AG10803 (cell line): ENCODE results near the gene LRRC23.
A peak's percentile ranks its signal among the peaks of the same experiment; 100 is the strongest.
"Not testable (repeated sequence)": the region's sequence is repeated elsewhere in the genome, so short reads cannot be mapped to it uniquely, and the experiment has no call there.

Experiments used
- DNase-seq: peaks from one replicate; pipeline ENCODE4 v3.0.0; 2010; ENCODE audit warnings: low read depth
- H3K4me3 ChIP-seq: 2 replicates; pipeline ENCODE4 v1.5.1; 2011; ENCODE audit warnings: mild to moderate bottlenecking, low read length, control low read depth
- TF ChIP-seq, protein P1 (sequence below): conservative IDR thresholded peaks from 2 replicates; pipeline ENCODE4 v1.5.1; 2011; ENCODE audit warnings: mild to moderate bottlenecking, low read length, control low read depth, inconsistent platforms

LRRC23 gene

DNA sequence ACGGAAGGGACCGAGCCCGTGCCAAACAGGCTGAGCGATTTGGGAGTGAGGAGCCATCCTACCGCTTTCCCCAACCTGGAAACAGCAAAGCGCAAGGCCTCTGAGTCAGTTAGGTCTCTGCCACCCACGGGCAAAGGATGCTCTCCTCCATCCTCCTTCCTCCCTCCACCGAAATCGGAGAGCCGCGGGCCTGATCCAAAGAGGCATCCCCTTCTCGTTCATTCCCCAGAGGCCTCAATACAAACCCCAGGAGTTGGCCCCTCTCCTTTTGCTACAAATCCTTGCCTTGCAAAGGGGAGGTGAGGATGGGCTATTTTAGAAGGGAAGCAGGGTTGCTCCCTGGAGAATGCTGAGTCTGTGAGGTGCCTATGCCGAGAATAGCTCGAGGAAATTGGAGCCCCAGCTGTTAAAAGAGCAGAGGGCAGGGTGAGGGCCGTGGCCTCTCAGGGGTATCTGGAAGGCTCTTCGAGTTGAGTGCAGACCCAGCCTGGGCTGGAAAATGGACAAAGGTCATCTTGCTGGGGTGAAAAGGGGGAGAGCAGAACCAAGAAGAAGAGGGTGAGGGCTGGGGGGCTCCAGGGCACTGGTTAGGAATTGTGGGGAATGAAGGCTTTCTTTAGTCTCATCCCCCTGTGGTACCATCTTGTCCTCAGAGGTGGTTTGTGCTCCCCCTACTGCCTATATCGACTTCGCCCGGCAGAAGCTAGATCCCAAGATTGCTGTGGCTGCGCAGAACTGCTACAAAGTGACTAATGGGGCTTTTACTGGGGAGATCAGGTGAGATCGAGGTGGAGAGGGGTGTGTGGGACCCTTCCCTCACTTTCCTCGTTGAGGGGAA lies 36.2 kb upstream of the LRRC23 start:
- TF ChIP-seq, protein P1, sequence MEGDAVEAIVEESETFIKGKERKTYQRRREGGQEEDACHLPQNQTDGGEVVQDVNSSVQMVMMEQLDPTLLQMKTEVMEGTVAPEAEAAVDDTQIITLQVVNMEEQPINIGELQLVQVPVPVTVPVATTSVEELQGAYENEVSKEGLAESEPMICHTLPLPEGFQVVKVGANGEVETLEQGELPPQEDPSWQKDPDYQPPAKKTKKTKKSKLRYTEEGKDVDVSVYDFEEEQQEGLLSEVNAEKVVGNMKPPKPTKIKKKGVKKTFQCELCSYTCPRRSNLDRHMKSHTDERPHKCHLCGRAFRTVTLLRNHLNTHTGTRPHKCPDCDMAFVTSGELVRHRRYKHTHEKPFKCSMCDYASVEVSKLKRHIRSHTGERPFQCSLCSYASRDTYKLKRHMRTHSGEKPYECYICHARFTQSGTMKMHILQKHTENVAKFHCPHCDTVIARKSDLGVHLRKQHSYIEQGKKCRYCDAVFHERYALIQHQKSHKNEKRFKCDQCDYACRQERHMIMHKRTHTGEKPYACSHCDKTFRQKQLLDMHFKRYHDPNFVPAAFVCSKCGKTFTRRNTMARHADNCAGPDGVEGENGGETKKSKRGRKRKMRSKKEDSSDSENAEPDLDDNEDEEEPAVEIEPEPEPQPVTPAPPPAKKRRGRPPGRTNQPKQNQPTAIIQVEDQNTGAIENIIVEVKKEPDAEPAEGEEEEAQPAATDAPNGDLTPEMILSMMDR = peak; percentile 41
- H3K4me3 ChIP-seq = peak overlapping the region; percentile 94
- no peak for DNase-seq

DNA sequence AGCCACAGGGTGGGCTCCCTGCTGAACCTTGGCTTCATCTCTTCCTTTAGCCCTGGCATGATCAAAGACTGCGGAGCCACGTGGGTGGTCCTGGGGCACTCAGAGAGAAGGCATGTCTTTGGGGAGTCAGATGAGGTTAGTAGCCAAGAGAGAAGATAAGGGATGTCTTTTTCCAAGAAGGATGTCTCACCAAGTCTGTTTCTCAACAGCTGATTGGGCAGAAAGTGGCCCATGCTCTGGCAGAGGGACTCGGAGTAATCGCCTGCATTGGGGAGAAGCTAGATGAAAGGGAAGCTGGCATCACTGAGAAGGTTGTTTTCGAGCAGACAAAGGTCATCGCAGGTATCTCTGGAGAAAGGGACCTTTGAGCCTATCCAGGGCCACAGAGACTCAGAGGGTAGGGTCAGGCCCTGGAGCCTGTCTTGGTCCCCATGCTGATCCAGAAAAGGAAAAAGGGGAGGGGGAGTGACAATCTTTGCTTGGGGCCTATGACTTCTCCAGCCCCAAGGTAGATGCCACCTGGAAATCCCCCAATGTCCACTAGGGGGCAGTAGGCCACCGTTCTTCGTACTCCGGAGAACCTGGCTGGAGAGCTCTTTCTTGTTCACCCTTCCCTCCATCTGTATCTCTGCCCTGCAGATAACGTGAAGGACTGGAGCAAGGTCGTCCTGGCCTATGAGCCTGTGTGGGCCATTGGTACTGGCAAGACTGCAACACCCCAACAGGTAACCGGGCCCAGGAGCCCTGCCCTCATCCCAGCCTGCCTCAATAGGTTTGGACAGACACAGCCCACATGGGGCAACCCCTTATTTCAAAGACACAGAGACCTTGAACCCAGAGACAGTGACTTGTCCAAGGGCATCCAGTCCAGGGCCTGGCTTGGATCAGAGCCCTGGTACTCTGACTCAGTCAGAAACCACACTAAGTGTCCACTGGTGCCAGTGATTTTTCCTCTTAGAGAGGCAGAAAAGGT lies 35.3 kb upstream of the LRRC23 start:
- TF ChIP-seq, protein P1 = peak; percentile 87
- DNase-seq = peak; percentile 64
- H3K4me3 ChIP-seq = peak overlapping the region; percentile 94

DNA sequence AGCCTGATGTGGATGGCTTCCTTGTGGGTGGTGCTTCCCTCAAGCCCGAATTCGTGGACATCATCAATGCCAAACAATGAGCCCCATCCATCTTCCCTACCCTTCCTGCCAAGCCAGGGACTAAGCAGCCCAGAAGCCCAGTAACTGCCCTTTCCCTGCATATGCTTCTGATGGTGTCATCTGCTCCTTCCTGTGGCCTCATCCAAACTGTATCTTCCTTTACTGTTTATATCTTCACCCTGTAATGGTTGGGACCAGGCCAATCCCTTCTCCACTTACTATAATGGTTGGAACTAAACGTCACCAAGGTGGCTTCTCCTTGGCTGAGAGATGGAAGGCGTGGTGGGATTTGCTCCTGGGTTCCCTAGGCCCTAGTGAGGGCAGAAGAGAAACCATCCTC lies 34.3 kb upstream of the LRRC23 start:
- DNase-seq, H3K4me3 ChIP-seq: not testable (repeated sequence)

DNA sequence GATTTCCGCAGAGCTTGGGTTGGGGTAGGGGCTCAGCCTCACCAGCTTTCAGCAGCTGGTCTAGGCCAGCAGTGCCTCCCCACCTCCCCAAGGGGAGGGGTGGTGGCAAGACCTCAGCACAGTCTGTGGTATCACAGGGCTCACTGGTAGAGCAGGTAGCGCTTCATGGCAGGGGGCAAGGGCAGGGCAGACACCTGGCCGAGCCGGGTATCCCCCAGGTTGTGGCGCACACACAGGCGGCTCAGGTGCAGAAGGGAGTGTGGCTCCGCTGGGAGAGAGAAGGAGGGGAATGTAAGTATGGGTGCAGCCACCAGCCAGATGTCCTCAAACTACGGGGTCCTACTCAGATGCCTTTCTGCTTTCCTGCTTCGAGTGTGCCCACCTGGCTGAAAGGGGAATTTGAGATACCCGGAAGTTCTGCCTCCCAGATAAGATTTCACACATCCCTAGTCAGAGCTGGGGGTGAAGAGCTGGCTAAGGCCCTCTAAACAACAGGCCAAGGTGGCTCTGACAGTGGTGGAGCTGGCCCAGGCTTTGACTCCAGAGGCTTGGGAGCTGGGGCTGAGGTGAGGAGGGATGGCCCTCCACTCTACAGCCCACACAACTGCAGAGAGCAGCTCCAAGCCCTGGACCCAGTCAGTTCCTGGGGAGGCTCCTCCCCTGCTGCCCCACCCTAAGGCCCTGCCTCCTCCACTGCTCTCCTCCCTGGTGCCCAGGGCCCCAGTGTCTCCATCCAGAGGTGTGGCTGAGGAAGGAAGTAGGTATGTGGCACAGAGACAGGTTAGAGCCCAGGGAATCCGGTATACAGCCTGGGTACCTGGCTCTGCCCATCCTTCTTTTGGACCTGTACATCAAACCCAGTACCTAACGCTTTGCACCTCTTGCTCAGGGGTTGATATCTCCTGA lies 33.3 kb upstream of the LRRC23 start:
- DNase-seq = peak; percentile 24

DNA sequence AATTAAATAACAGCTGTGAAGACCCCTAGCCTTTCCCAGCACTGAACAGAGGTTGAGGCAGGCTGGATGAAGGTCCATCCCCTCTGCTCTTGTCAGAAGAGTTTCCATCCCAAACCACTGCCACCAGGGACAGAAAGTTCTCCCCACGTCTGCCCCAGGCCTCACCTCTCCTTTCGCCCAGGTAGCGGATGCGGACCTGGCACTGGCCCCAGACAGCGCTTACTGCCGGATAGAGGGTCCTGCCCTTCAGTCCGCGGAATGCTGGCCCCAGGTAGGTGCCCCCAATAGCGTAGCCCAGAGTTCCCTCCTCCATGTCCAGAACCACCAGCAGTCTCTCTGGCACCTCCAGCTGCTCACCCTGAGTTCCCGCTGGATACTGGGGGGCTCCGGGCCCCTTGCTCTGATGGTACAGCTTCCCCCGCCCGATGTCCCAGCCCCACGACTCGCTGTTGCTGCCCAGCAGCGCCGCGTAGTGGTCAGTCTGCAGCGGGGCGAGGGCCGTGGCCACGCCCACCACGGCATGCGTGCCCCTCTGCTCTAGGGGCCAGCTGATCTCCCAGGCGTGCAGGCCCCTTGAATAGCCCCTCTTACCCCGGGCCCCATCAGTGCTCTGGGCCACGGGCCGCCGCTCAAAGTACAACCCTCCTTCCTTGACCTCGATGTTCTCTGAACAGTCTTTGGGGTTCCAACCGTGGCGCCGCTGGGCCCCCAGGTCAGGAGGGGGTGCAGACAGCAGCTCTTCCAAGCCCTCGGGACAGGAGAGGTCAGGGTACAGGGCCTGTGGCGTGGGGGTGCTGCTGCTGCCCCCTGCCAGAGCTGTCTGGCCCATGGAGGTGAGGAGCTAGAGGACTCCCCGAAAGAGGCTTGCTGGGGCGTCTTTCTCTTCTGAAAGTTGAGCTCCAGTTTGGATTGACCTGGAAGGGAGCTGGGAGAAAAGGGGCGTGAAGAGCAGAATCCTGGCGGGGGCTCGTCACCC lies 32.3 kb upstream of the LRRC23 start:
- H3K4me3 ChIP-seq = peak overlapping the region; percentile 83
- TF ChIP-seq, protein P1 = peak; percentile 86
- DNase-seq = peak; percentile 59

More for the DNA sequence above, 33.3 kb upstream of the LRRC23 start:
- peak overlapping the region; percentile 83 for H3K4me3 ChIP-seq
- TF ChIP-seq, protein P1 = no peak

DNA sequence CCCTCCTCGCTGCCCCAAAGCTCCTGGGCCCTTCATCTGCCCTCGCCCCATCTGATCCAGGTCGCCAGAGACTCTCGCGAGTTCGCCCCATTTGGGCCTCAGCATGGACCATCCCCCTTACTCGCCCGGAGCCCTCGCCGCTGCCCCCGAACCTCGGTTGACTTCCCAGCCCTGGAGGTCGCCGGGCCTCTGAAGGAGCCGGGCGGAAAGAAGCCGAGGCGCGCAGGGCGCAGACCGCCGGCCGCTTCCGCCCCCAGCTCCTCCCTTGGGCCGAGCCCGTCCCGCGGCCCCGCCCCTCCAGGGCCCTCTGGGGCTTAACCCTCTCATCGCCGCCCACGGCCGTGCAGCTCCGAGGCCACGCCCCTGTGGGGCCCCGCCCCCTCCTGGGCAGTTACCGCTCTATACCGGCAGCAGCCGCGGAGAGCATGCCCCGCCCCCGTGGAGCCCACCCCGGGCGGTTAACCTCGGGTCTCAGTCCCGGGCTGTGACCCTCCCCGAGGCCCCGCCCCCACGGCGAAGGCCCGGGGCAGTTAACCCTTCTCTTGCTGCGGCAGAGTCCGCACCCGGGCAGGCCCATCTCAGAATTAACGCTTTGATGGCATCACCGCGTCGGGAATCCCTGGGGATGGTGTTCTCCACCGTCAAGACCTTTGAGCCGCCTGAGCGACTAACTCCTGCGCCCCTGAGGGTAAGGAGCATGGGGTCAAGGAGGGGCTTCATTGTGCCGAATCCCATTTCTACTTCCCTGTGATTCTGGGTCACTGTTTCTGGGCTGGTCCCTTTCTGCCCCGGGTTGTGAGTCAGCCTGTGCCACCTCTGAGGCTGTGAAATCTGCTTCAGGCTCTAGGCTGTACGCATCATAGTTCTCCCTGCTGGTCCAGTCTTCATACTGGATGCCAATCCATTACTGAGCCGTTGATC lies 31.3 kb upstream of the LRRC23 start, which contains the start of gene SPSB2:
Gene SPSB2 (minus strand): TSS at position 210 of the 921 bp plus-strand sequence. CDS start 402 bp downstream, outside the sequence.
- H3K4me3 ChIP-seq = peak within 1 kb of the TSS; percentile 83
- TF ChIP-seq, protein P1 = no peak
- peak; percentile 91 for DNase-seq

DNA sequence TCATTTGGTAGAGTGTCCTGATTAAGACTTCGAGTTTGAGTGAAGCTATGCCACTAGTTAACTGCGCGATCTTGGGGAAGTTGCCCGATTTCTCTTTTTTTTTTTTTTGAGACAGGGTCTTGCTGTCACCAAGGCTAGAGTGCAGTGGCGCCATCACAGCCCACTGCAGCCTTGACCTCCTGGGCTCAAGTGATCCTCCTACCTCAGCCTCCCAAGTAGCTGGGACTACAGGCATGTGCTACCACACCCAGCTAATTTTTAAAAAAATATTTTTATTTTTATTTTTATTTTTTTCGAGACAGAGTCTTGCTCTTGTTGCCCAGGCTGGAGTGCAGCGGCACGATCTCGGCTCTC lies 30.6 kb upstream of the LRRC23 start:
- H3K4me3 ChIP-seq = peak overlapping the region; percentile 83
- not testable (repeated sequence) for DNase-seq

DNA sequence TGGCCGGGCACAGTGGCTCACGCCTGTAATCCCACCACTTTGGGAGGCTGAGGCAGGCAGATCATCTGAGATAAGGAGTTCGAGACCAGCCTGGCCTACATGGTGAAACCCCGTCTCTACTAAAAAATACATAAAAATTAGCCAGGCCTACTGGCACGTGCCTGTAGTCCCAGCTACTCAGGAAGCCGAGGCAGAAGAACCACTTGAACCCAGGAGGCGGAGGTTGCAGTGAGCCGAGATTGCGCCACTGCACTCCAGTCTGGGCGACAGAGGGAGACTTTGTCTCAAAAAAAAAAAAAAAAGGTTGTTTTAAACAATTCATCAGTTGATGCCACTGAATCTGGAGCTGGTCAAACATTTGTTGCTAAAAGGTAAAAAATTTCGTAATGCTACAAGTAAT lies 24.8 kb upstream of the LRRC23 start:
- not testable (repeated sequence) for DNase-seq, H3K4me3 ChIP-seq
